ENCODE measurements around the gene MATCAP1. TPM values are rescaled to one million over a fixed set of nuclear protein-coding genes. Genes with fewer than 3 reads are reported as not detected.

MATCAP1 gene
- polyA plus RNA-seq, 2 of the 4 experiments (the other 2 are of a cell fraction): 7.5 to 20.8 TPM

DNA sequence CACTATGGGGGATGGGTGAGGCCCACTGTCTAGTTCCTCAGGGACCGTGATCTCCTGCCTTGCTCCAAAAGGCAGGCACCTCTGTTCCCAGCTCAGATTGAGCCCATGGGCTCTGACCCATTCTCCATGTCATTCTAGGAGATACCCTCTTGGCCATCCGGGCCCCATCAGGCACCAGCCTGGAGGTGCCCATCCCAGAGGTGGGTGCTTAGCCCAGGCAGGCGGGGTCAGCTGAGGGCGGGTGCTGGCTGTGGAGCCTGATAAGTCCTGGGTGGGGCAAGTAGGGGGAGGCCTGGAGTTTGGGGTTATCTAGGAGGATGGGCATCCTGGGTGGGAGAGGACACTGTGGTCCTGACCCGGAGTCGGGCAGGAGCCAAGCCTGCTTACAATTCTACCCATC, 10.5 kb upstream of the MATCAP1 start:
- CTCF ChIA-PET: interaction anchor here (1.0 to 10.3 kb wide), 6 partner anchors 9 to 247 kb away, joined by 3 to 105 read pairs (median 6); partner anchors contain the start of genes CES3 and SLC9A5
- 93% methylated on average over 3 of the region's 6 CpGs for WGBS (ENCODE audit: missing lambda C conversion rate)
- Histone ChIP-seq H3K4me1 (peaks cover 28% of the 10 kb centered on the region), H3K27ac (no peak overlapping the region), H3K4me3 (no peak overlapping the region), H3K4me2 (peak overlapping the region; percentile 82), H3K9me3 (no peaks in the 10 kb centered on the region)
- DNase-seq (ENCODE audit: low read depth in 1 of 2, low spot score in 1 of 2): no peak
- no peak for FAIRE-seq
- no peak for TF ChIP-seq SREBF2 (IDR thresholded peaks at IDR 0.05)
- TF ChIP-seq ESRRA (IDR thresholded peaks at IDR 0.05; ENCODE audit: borderline replicate concordance, low read length): no peak
- TF ChIP-seq HEYL (CRISPR knock-in tag; IDR thresholded peaks at IDR 0.05): no peak
- TF ChIP-seq TP53 (CRISPR knock-in tag; IDR thresholded peaks at IDR 0.05): no peak
- no peak for TF ChIP-seq CHD2 (IDR thresholded peaks at IDR 0.05; ENCODE audit: low read length, partially characterized antibody)
- no peak for TF ChIP-seq CBX8 (IDR thresholded peaks at IDR 0.05)
- no peak for TF ChIP-seq PHF8 (IDR thresholded peaks at IDR 0.05; ENCODE audit: borderline replicate concordance, low read depth)
- no peak for TF ChIP-seq MAFK (IDR thresholded peaks at IDR 0.05; ENCODE audit: partially characterized antibody)
- no peak for TF ChIP-seq RAD21 (conservative IDR thresholded peaks at IDR 0.05 in 1 of 2, IDR thresholded peaks at IDR 0.05 in 1 of 2)
- TF ChIP-seq HDAC2 (IDR thresholded peaks at IDR 0.05): no peak
- POLR2A ChIA-PET: no interaction called here
- no peak for ATAC-seq

DNA sequence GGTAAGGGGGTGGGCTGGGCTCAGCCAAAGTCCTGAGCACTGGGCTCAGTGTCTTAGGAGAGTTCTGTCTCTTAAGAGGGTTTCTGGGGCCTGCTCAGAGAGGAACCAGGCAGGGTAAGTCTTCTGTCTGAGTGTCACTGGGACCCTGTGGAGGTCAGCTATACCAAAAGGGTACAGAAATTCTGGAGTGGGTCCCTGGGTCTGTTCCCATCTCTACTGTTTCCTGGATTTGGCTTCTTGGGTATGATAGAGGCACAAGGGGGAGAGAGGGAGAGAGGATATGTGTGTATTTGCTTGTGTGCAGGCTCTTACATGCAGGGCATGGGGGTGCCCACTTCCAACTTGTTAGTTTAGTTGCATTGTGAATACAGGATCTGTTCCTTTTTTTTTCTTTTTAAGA, 9.8 kb upstream of the MATCAP1 start:
- DNase-seq (ENCODE audit: low read depth in 1 of 2, low spot score in 1 of 2): no peak
- ATAC-seq: no peak
- no peak for TF ChIP-seq CHD4 (IDR thresholded peaks at IDR 0.05; ENCODE audit: borderline replicate concordance)
- TF ChIP-seq TFCP2L1 (CRISPR knock-in tag; IDR thresholded peaks at IDR 0.05): no peak
- TF ChIP-seq CHD2 (IDR thresholded peaks at IDR 0.05; ENCODE audit: low read length, partially characterized antibody): no peak
- TF ChIP-seq SMC3 (IDR thresholded peaks at IDR 0.05): no peak
- no peak for TF ChIP-seq ZNF302 (CRISPR knock-in tag; IDR thresholded peaks at IDR 0.05)
- TF ChIP-seq, protein P1, sequence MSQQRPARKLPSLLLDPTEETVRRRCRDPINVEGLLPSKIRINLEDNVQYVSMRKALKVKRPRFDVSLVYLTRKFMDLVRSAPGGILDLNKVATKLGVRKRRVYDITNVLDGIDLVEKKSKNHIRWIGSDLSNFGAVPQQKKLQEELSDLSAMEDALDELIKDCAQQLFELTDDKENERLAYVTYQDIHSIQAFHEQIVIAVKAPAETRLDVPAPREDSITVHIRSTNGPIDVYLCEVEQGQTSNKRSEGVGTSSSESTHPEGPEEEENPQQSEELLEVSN (IDR thresholded peaks at IDR 0.05; ENCODE audit: borderline replicate concordance, low read depth): no peak
- TF ChIP-seq POLR2AphosphoS2 (conservative IDR thresholded peaks at IDR 0.05; ENCODE audit: low read length): no peak
- TF ChIP-seq, protein P2, sequence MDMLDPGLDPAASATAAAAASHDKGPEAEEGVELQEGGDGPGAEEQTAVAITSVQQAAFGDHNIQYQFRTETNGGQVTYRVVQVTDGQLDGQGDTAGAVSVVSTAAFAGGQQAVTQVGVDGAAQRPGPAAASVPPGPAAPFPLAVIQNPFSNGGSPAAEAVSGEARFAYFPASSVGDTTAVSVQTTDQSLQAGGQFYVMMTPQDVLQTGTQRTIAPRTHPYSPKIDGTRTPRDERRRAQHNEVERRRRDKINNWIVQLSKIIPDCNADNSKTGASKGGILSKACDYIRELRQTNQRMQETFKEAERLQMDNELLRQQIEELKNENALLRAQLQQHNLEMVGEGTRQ (IDR thresholded peaks at IDR 0.05): no peak
- no peak for FAIRE-seq
- H3K4me2 ChIP-seq: peak overlapping the region; percentile 82
- H3K27ac ChIP-seq: peak overlapping the region in 1 of 2 experiments; percentile 97; a peak in 3 of 6 replicates
- peak overlapping the region; percentile 95 for H3K4me3 ChIP-seq
- H3K4me1 ChIP-seq: peaks cover 23% of the 10 kb centered on the region
- ChIA-PET POLR2A (interaction anchor here (1.8 kb wide), 1 partner anchor 33 kb away, joined by 6 read pairs; the partner anchor contains the start of gene TMEM208), CTCF (interaction anchor here (1.0 to 10.3 kb wide), 6 partner anchors 8 to 246 kb away, joined by 3 to 105 read pairs (median 4); partner anchors contain the start of gene SLC9A5)
- H3K9me3 ChIP-seq: no peaks in the 10 kb centered on the region

DNA sequence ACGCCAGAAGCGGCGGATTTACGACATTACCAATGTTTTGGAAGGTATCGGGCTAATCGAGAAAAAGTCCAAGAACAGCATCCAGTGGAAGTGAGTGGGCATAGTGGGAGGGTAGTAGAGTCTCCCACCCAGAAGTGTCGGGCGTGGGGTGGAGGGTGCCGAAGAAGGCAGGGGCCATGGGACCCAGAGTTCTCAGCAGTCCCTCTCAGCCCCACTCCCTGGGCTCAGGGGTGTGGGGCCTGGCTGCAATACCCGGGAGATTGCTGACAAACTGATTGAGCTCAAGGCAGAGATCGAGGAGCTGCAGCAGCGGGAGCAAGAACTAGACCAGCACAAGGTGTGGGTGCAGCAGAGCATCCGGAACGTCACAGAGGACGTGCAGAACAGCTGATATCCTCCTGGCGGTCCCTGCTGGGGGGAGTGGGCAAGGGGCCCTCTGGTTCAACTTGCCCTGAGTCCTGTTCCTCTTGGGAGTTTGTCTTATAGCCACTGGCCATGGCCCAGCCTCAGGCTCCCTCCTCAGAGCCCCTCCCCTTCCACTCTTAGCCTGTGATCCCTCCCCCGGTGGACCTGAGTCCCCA, 9.1 kb upstream of the MATCAP1 start:
- H3K9me3 ChIP-seq: no peaks in the 10 kb centered on the region
- peak overlapping the region; percentile 97 for H3K27ac ChIP-seq
- ATAC-seq: no peak
- no peak for DNase-seq (ENCODE audit: low read depth in 1 of 2, low spot score in 1 of 2)
- ChIA-PET POLR2A (interaction anchor here (0.8 to 1.8 kb wide), 2 partner anchors 34 to 51 kb away, joined by 3 to 6 read pairs; partner anchors contain the start of gene TMEM208), CTCF (interaction anchor here (0.6 to 10.3 kb wide), 8 partner anchors 7 to 274 kb away, joined by 3 to 105 read pairs (median 4); no protein-coding TSS in a partner anchor)
- TF ChIP-seq FOXS1 (CRISPR knock-in tag; IDR thresholded peaks at IDR 0.05) (no peak), ESRRA (IDR thresholded peaks at IDR 0.05; ENCODE audit: borderline replicate concordance, low read length) (no peak), CBX8 (IDR thresholded peaks at IDR 0.05) (no peak), RFX5 (IDR thresholded peaks at IDR 0.05) (no peak), KDM1A (IDR thresholded peaks at IDR 0.05; ENCODE audit: low read depth) (no peak), HOXB5 (CRISPR knock-in tag; IDR thresholded peaks at IDR 0.05) (no peak), BHLHE40 (IDR thresholded peaks at IDR 0.05; ENCODE audit: low read depth, low read length) (no peak), SMC3 (IDR thresholded peaks at IDR 0.05) (no peak), NFE2L2 (conservative IDR thresholded peaks at IDR 0.05; ENCODE audit: low read length) (no peak), EP300 (IDR thresholded peaks at IDR 0.05) (no peak), ZC3H11A (IDR thresholded peaks at IDR 0.05) (no peak), JUN (IDR thresholded peaks at IDR 0.05) (no peak)
- TF ChIP-seq, protein P3, sequence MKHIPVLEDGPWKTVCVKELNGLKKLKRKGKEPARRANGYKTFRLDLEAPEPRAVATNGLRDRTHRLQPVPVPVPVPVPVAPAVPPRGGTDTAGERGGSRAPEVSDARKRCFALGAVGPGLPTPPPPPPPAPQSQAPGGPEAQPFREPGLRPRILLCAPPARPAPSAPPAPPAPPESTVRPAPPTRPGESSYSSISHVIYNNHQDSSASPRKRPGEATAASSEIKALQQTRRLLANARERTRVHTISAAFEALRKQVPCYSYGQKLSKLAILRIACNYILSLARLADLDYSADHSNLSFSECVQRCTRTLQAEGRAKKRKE (CRISPR knock-in tag; IDR thresholded peaks at IDR 0.05; ENCODE audit: low read depth): no peak
- TF ChIP-seq, protein P4, sequence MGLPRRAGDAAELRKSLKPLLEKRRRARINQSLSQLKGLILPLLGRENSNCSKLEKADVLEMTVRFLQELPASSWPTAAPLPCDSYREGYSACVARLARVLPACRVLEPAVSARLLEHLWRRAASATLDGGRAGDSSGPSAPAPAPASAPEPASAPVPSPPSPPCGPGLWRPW (IDR thresholded peaks at IDR 0.05): no peak
- TF ChIP-seq, protein P2 (IDR thresholded peaks at IDR 0.05): no peak
- TF ChIP-seq, protein P1 (IDR thresholded peaks at IDR 0.05; ENCODE audit: borderline replicate concordance, low read depth): no peak
- H3K4me1 ChIP-seq: peaks cover 19% of the 10 kb centered on the region
- peak overlapping the region; percentile 95 for H3K4me3 ChIP-seq
- 10% methylated on average over 17 of the region's 17 CpGs for WGBS (ENCODE audit: missing lambda C conversion rate)
- FAIRE-seq: no peak
- peak overlapping the region; percentile 82 for H3K4me2 ChIP-seq
